Keratinocyte (primary cell): ENCODE measurements around the gene NEURL1. TPM values are rescaled to one million over a fixed set of nuclear protein-coding genes. Genes with fewer than 3 reads are reported as not detected.

Experiments used
- DNase-seq: peaks from one replicate; pipeline ENCODE4 v3.0.0-alpha.2; 2011; ENCODE audit warnings: low read depth, missing footprints, low spot score
- FAIRE-seq: peaks from 2 replicates; lab custom pipeline; 2011; peaks lifted over from hg19 to GRCh38; lab: Jason Lieb, UNC
- H2AFZ ChIP-seq: 2 replicates; pipeline ENCODE4 v1.6.0; 2012; ENCODE audit warnings: low read length, control low read depth, inconsistent platforms; ENCODE audit not compliant: control insufficient read depth
- H3K27ac ChIP-seq: 2 replicates; pipeline ENCODE4 v1.5.1; 2011; ENCODE audit warnings: low read length; ENCODE audit not compliant: control insufficient read depth, insufficient read depth
- H3K27me3 ChIP-seq: 3 replicates; pipeline ENCODE4 v1.6.0; 2011; ENCODE audit warnings: low read length; ENCODE audit not compliant: control insufficient read depth, insufficient read depth; ENCODE audit errors: extremely low read depth
- H3K36me3 ChIP-seq, 2 experiments: 2 replicates in 1 of 2; 3 replicates in 1 of 2; pipeline ENCODE4 v1.5.1; 2011; ENCODE audit warnings: low read length in 2 of 2, mild to moderate bottlenecking in 1 of 2; ENCODE audit not compliant: control insufficient read depth in 2 of 2, insufficient read depth in 2 of 2; ENCODE audit errors: extremely low read depth in 1 of 2
- H3K4me1 ChIP-seq: 3 replicates; pipeline ENCODE4 v1.5.1; 2011; ENCODE audit warnings: low read length; ENCODE audit not compliant: control insufficient read depth, insufficient read depth; ENCODE audit errors: extremely low read depth
- H3K4me2 ChIP-seq: 3 replicates; pipeline ENCODE4 v1.6.0; 2011; ENCODE audit warnings: low read depth, low read length; ENCODE audit not compliant: control insufficient read depth, insufficient read depth; ENCODE audit errors: extremely low read depth
- H3K4me3 ChIP-seq, 3 experiments: fragments of 200-600 bp in 1 of 3; sonication (generic) in 1 of 3; 2 replicates in 2 of 3; 3 replicates in 1 of 3; pipeline ENCODE4 v1.5.1; 2011 to 2016; ENCODE audit warnings: low read length in 3 of 3, mild to moderate bottlenecking in 3 of 3, control low read depth in 2 of 3, inconsistent platforms in 1 of 3, low read depth in 1 of 3, mixed read lengths in 1 of 3, mixed run types in 1 of 3, moderate library complexity in 1 of 3; ENCODE audit not compliant: control insufficient read depth in 2 of 3, insufficient read depth in 2 of 3; ENCODE audit errors: extremely low read depth in 1 of 3
- H3K79me2 ChIP-seq: 2 replicates; pipeline ENCODE4 v1.6.0; 2012; ENCODE audit warnings: low read length; ENCODE audit not compliant: control insufficient read depth, insufficient read depth
- H3K9ac ChIP-seq: 3 replicates; pipeline ENCODE4 v1.6.0; 2011; ENCODE audit warnings: low read length; ENCODE audit not compliant: control insufficient read depth, insufficient read depth; ENCODE audit errors: extremely low read depth
- H3K9me1 ChIP-seq: 3 replicates; pipeline ENCODE4 v1.6.0; 2011; ENCODE audit warnings: low read length; ENCODE audit not compliant: control insufficient read depth, insufficient read depth; ENCODE audit errors: extremely low read depth
- H3K9me3 ChIP-seq: 2 replicates; pipeline ENCODE4 v1.5.1; 2012; ENCODE audit warnings: low read depth, low read length; ENCODE audit not compliant: control insufficient read depth
- H4K20me1 ChIP-seq: 3 replicates; pipeline ENCODE4 v1.6.0; 2011; ENCODE audit warnings: low read length; ENCODE audit not compliant: control insufficient read depth, insufficient read depth; ENCODE audit errors: extremely low read depth
- EZH2 ChIP-seq: IDR thresholded peaks from one replicate; pipeline ENCODE4 v1.6.1; 2012; ENCODE audit warnings: inconsistent platforms, mild to moderate bottlenecking, low read length, moderate library complexity
- dilution Hi-C: fragments of 300-500 bp; cut with MboI; formaldehyde crosslinking; loops from one replicate; pipeline ENCODE4 v1.7.0; 2020; ENCODE audit warnings: low sequenced_read_pairs; ENCODE audit not compliant: extremely low pct_ligation_motif_present
- polyA plus RNA-seq, 5 experiments: library from polyadenylated mRNA; depleted of rRNA in 3 of 5; stranded (reverse) in 3 of 5; stranded (forward) in 1 of 5; unstranded in 1 of 5; fragments of >200 nt; gene quantifications; 1 replicate in 1 of 5; 2 replicates in 3 of 5; 3 replicates in 1 of 5; pipeline versions ENCODE4 v1.2.1 to v1.2.3, GENCODE V29; 2011 to 2012; ENCODE audit warnings: missing spikeins in 2 of 5, low read depth in 1 of 5, low replicate concordance in 1 of 5
- TF ChIP-seq, protein P1 (sequence below), 3 experiments: IDR thresholded peaks in 1 of 3; conservative IDR thresholded peaks in 1 of 3; optimal IDR thresholded peaks in 1 of 3; 2 replicates in 2 of 3; 3 replicates in 1 of 3; pipeline versions ENCODE3 to v1.5.1; 2011; ENCODE audit warnings: low read length in 3 of 3, mild to moderate bottlenecking in 3 of 3, moderate library complexity in 2 of 3, control low read depth in 1 of 3, inconsistent platforms in 1 of 3; ENCODE audit not compliant: insufficient read depth in 2 of 3; ENCODE audit errors: extremely low read depth in 1 of 3

The NEURL1 gene
- polyA plus RNA-seq, 1 donor (not counting 4 experiments of a cell fraction or from before 2014, with no cell fraction given), result 0.03 TPM

DNA sequence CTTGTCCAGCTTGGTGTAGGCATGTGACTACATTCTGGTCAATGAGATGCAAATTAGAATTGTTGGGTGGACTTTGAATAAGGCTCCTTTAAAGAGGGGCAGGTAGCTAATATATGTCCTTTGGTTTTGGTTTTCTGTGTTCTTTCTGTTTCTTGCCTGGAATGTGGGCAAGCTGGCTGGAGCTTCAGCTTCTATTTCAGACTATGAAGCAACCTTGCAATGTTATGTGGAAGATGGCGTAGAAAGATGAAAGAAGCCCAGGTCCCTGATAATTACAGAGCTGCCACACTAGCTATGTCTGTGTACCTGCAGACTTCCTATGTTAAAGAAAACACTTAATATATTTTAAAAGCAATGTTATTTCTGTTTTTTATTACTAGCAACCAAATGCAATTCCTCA lies 46.2 kb downstream of the NEURL1 start:
- dilution Hi-C loops, result no loop called here
- no peak for FAIRE-seq

DNA sequence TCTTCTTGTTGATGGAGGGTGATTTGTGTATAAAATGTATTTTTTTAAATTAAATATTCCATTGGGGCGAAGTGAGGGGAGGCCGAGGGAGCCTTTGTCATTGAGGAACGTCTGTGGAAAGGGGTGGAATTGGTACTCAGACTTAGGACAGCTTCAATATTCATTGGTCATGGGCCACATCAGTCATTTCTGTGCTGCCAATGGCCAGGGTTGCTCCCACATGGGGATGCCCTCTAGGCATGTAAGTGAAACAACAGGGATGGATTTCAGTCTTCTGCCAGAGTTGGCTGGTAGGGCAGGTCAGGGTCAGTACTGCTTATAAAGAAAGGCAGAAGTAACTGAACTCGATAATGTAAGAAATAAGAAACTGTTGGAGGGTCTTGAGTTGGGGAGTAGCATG lies 47.2 kb downstream of the NEURL1 start:
- FAIRE-seq (no peak), DNase-seq (no peak)
- Histone ChIP-seq H3K79me2 (no peaks in the 10 kb centered on the region), H4K20me1 (no peaks in the 10 kb centered on the region), H3K36me3 (no peaks in the 10 kb centered on the region), H3K27me3 (peaks cover 14% of the 10 kb centered on the region), H3K27ac (no peak overlapping the region), H3K4me1 (peaks cover 8% of the 10 kb centered on the region), H3K4me2 (no peak overlapping the region), H3K9me3 (no peaks in the 10 kb centered on the region), H3K9ac (no peak overlapping the region), H2AFZ (no peak overlapping the region), H3K4me3 (no peak overlapping the region), H3K9me1 (no peaks in the 10 kb centered on the region)
- TF ChIP-seq, protein P1, sequence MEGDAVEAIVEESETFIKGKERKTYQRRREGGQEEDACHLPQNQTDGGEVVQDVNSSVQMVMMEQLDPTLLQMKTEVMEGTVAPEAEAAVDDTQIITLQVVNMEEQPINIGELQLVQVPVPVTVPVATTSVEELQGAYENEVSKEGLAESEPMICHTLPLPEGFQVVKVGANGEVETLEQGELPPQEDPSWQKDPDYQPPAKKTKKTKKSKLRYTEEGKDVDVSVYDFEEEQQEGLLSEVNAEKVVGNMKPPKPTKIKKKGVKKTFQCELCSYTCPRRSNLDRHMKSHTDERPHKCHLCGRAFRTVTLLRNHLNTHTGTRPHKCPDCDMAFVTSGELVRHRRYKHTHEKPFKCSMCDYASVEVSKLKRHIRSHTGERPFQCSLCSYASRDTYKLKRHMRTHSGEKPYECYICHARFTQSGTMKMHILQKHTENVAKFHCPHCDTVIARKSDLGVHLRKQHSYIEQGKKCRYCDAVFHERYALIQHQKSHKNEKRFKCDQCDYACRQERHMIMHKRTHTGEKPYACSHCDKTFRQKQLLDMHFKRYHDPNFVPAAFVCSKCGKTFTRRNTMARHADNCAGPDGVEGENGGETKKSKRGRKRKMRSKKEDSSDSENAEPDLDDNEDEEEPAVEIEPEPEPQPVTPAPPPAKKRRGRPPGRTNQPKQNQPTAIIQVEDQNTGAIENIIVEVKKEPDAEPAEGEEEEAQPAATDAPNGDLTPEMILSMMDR (optimal IDR thresholded peaks at IDR 0.05 in 1 of 3, IDR thresholded peaks at IDR 0.05 in 1 of 3, conservative IDR thresholded peaks at IDR 0.05 in 1 of 3; ENCODE audit: extremely low read depth in 1 of 3, insufficient read depth in 2 of 3, low read length in 3 of 3), result no peak
- TF ChIP-seq EZH2, result no peak
- dilution Hi-C loops, result no loop called here

More for the DNA sequence above, 46.2 kb downstream of the NEURL1 start:
- Histone ChIP-seq H3K4me3 (no peak overlapping the region), H3K27ac (no peak overlapping the region), H3K9me1 (no peaks in the 10 kb centered on the region), H3K79me2 (no peaks in the 10 kb centered on the region), H3K27me3 (peaks cover 14% of the 10 kb centered on the region), H3K9ac (no peak overlapping the region), H3K36me3 (no peaks in the 10 kb centered on the region), H2AFZ (no peak overlapping the region), H3K4me1 (peaks cover 8% of the 10 kb centered on the region), H4K20me1 (no peaks in the 10 kb centered on the region), H3K4me2 (no peak overlapping the region), H3K9me3 (no peaks in the 10 kb centered on the region)
- TF ChIP-seq, protein P1 (optimal IDR thresholded peaks at IDR 0.05 in 1 of 3, IDR thresholded peaks at IDR 0.05 in 1 of 3, conservative IDR thresholded peaks at IDR 0.05 in 1 of 3; ENCODE audit: extremely low read depth in 1 of 3, insufficient read depth in 2 of 3, low read length in 3 of 3), result no peak
- no peak for TF ChIP-seq EZH2
- DNase-seq, result no peak
